ENCODE results near the gene KRTAP10-1. TPM values are rescaled to one million over a fixed set of nuclear protein-coding genes. Genes with fewer than 3 reads are reported as not detected.

KRTAP10-1 gene
- total RNA-seq, 1 experiment from 2014 or later = not detected

GRCh38 chr21:44519346-44520325, 20.4 kb downstream of the KRTAP10-1 start:
- Mint-ChIP-seq H3K36me3 (ENCODE audit: insufficient read depth in 1 of 3, low read depth in 3 of 3) (peaks cover 2 to 8% (median 4%) of the 10 kb centered on the region in 3 experiments; a peak in 4 of 7 replicates), H3K27me3 (ENCODE audit: low read depth) (peaks cover 12% of the 10 kb centered on the region), H3K4me1 (peaks cover 4 to 8% of the 10 kb centered on the region in 2 experiments; a peak in 2 of 4 replicates), H3K27ac (peak overlapping the region in 1 of 3 experiments; percentile 89; a peak in 2 of 7 replicates), H3K4me3 (no peak overlapping the region), H3K9me3 (no peaks in the 10 kb centered on the region)
- DNase-seq = no peak
- Histone ChIP-seq H3K27me3 (ENCODE audit: insufficient read depth, low read length) (no peaks in the 10 kb centered on the region), H2BK120ac (ENCODE audit: low read depth, low read length, poor library complexity, severe bottlenecking) (no peak overlapping the region), H3K14ac (ENCODE audit: insufficient read depth, low read length) (no peak overlapping the region; the same call in 1 of the 2 replicates), H2AFZ (ENCODE audit: low read length) (no peak overlapping the region), H3K18ac (ENCODE audit: insufficient read length, low read depth, low read length) (no peak overlapping the region), H2BK15ac (ENCODE audit: low read depth, low read length) (no peak overlapping the region), H3K56ac (ENCODE audit: insufficient read length, low read depth, low read length) (no peak overlapping the region), H4K5ac (ENCODE audit: insufficient read length, low read depth, low read length) (no peak overlapping the region), H3T11ph (ENCODE audit: low read length) (no peak overlapping the region), H3K4me2 (ENCODE audit: insufficient read depth, insufficient read length, low read length) (no peak overlapping the region), H3K9me3 (ENCODE audit: control insufficient read depth, low read depth, low read length) (no peaks in the 10 kb centered on the region), H2BK20ac (ENCODE audit: low read depth, low read length, poor library complexity, severe bottlenecking) (no peak overlapping the region), H3K4me1 (ENCODE audit: insufficient read depth, low read length) (no peaks in the 10 kb centered on the region), H3K79me2 (ENCODE audit: insufficient read depth, low read length) (no peaks in the 10 kb centered on the region), H3K27ac (ENCODE audit: insufficient read length, low read depth, low read length) (no peak overlapping the region), H2BK12ac (ENCODE audit: insufficient read length, low read depth, low read length) (no peak overlapping the region), H4K91ac (ENCODE audit: insufficient read length, low read depth, low read length) (no peak overlapping the region), H3K4ac (ENCODE audit: low read depth, low read length) (no peak overlapping the region), H4K20me1 (ENCODE audit: control insufficient read depth, insufficient read depth, insufficient read length) (no peaks in the 10 kb centered on the region), H3K23ac (ENCODE audit: insufficient read length, low read depth, low read length) (no peak overlapping the region), H3K79me1 (ENCODE audit: insufficient read depth, low read depth, low read length, poor library complexity, severe bottlenecking) (no peaks in the 10 kb centered on the region), H2AK5ac (ENCODE audit: insufficient read length, low read length) (no peak overlapping the region), H4K8ac (replicated peaks; ENCODE audit: insufficient read length, low read depth, low read length) (no peak overlapping the region), H3K23me2 (ENCODE audit: insufficient read length, low read depth, low read length, poor library complexity, severe bottlenecking) (no peaks in the 10 kb centered on the region), H2BK5ac (ENCODE audit: insufficient read length, low read length) (no peak overlapping the region), H3K9ac (ENCODE audit: extremely low read depth, insufficient read length, low read length) (no peak overlapping the region)
- TF ChIP-seq CTCF (conservative IDR thresholded peaks at IDR 0.05) = no peak
- no CpG with 5 or more reads among the region's 28 CpGs for WGBS (ENCODE audit: extremely low coverage, insufficient read length, low lambda C conversion rate)
